ENCODE results near the gene OLIG3.

The OLIG3 gene

GRCh38 chr6:137494281-137494987, at the start of gene OLIG3:
OLIG3 (minus strand) TSS chr6:137494394; CDS start chr6:137494170, 224 bp downstream.
- no peak for DNase-seq

- DNase-seq, result no peak
Observed at GRCh38 chr6:137543114-137543513, 48.9 kb upstream of the OLIG3 start.

- no peak for DNase-seq
Observed at GRCh38 chr6:137542713-137543112, 48.5 kb upstream of the OLIG3 start.

- no peak for DNase-seq
Observed at GRCh38 chr6:137541534-137542063, 47.4 kb upstream of the OLIG3 start.

- DNase-seq, result peak; percentile 26
Observed at GRCh38 chr6:137536104-137536773, 42.0 kb upstream of the OLIG3 start.

GRCh38 chr6:137531376-137532092, 37.3 kb upstream of the OLIG3 start:
- DNase-seq, result no peak

GRCh38 chr6:137530404-137530803, 36.2 kb upstream of the OLIG3 start:
- no peak for DNase-seq

GRCh38 chr6:137522831-137523230, 28.6 kb upstream of the OLIG3 start:
- DNase-seq, result no peak

GRCh38 chr6:137522198-137522798, 28.1 kb upstream of the OLIG3 start:
- no peak for DNase-seq

GRCh38 chr6:137520520-137520919, 26.3 kb upstream of the OLIG3 start:
- DNase-seq, result no peak

- no peak for DNase-seq
Observed at GRCh38 chr6:137519629-137520176, 25.5 kb upstream of the OLIG3 start.

GRCh38 chr6:137518386-137518983, 24.3 kb upstream of the OLIG3 start:
- DNase-seq, result no peak

- no peak for DNase-seq
Observed at GRCh38 chr6:137514418-137514817, 20.2 kb upstream of the OLIG3 start.

GRCh38 chr6:137512757-137513605, 18.8 kb upstream of the OLIG3 start:
- DNase-seq, result no peak

GRCh38 chr6:137510923-137511322, 16.7 kb upstream of the OLIG3 start:
- DNase-seq, result no peak

GRCh38 chr6:137498481-137499190, 4.4 kb upstream of the OLIG3 start:
- DNase-seq, result no peak

GRCh38 chr6:137497721-137498463, 3.7 kb upstream of the OLIG3 start:
- no peak for DNase-seq

- DNase-seq, result no peak
Observed at GRCh38 chr6:137496909-137497720, 2.9 kb upstream of the OLIG3 start.

- DNase-seq, result no peak
Observed at GRCh38 chr6:137496368-137496767, 2.2 kb upstream of the OLIG3 start.
